Transverse colon (tissue), 4 donors: ENCODE results near the gene FAM3C. TPM values are rescaled to one million over a fixed set of nuclear protein-coding genes. Genes with fewer than 3 reads are reported as not detected.
A peak's percentile ranks its signal among the peaks of the same experiment; 100 is the strongest.
"Not testable (repeated sequence)": the region's sequence is repeated elsewhere in the genome, so short reads cannot be mapped to it uniquely, and the experiment has no call there.

Experiments used
- DNase-seq: peaks from one replicate; pipeline ENCODE4 v3.0.0-alpha.2; 2019
- H3K27ac ChIP-seq, 4 donors: fragments of 200-600 bp; sonication (generic); 2 replicates each; pipeline ENCODE4 v1.5.1; 2016 to 2018; ENCODE audit warnings: inconsistent platforms in 4 of 4
- H3K27me3 ChIP-seq: fragments of 200-600 bp; sonication (generic); 2 replicates; pipeline ENCODE4 v1.5.1; 2017; ENCODE audit warnings: inconsistent platforms
- H3K36me3 ChIP-seq, 4 donors: fragments of 200-600 bp; sonication (generic); 2 replicates each; pipeline ENCODE4 v1.5.1; 2017 to 2019; ENCODE audit warnings: inconsistent platforms in 4 of 4
- H3K4me1 ChIP-seq, 4 donors: fragments of 200-600 bp; sonication (generic); 2 replicates each; pipeline ENCODE4 v1.5.1; 2017 to 2020; ENCODE audit warnings: inconsistent platforms in 4 of 4
- H3K4me3 ChIP-seq, 4 donors: fragments of 200-600 bp; sonication (generic); 1 replicate in 1 of 4; 2 replicates in 3 of 4; pipeline versions ENCODE4 v1.5.1 to v1.6.1; 2017 to 2019; ENCODE audit warnings: inconsistent platforms in 4 of 4
- H3K9me3 ChIP-seq, 2 donors: fragments of 200-600 bp; sonication (generic); 2 replicates each; pipeline ENCODE4 v1.5.1; 2017 to 2019; ENCODE audit warnings: inconsistent platforms in 2 of 2
- CTCF ChIP-seq, 5 experiments: fragments of 200-600 bp in 3 of 5; fragments of 450-650 bp in 2 of 5; sonication (generic) in 3 of 5; IDR thresholded peaks; 1 replicate in 2 of 5; 2 replicates in 3 of 5; pipeline ENCODE4 v1.5.1; 2016 to 2017; ENCODE audit warnings: antibody characterized with exemption in 5 of 5, inconsistent platforms in 3 of 5, mild to moderate bottlenecking in 2 of 5, moderate library complexity in 1 of 5
- EP300 ChIP-seq: sonication (generic); formaldehyde crosslinking; IDR thresholded peaks from one replicate; pipeline ENCODE4 v1.6.1; 2017; ENCODE audit warnings: antibody characterized with exemption, low read depth
- POLR2A ChIP-seq: fragments of 450-650 bp; IDR thresholded peaks from one replicate; pipeline ENCODE4 v1.6.1; 2016; ENCODE audit warnings: antibody characterized with exemption, mild to moderate bottlenecking, moderate library complexity
- POLR2AphosphoS5 ChIP-seq, 3 donors: sonication (generic); formaldehyde crosslinking; IDR thresholded peaks; one replicate each; pipeline ENCODE4 v1.6.1; 2016; ENCODE audit warnings: antibody characterized with exemption in 3 of 3
- WGBS, 2 donors: methylation state at CpG; one replicate each; pipeline ENCODE4 v1.1.5; 2018; ENCODE audit warnings: low coverage in 1 of 2; 5-methylcytosine and 5-hydroxymethylcytosine counted together
- in situ Hi-C, 4 donors: fragments of 200-750 bp; cut with MboI; loops; one replicate each; pipeline versions ENCODE4 v1.15.0 to v1.15.1; 2017; ENCODE audit warnings: low sequenced_read_pairs in 3 of 4, low pct_ligation_motif_present in 1 of 4, low pct_unique_long_range_greater_than_20kb in 1 of 4
- intact Hi-C: fragments of 100-400 bp; cut with DNase I; formaldehyde crosslinking; loops from one replicate; pipeline ENCODE4 v1.15.1; 2023; ENCODE audit warnings: low total_unique reads
- total RNA-seq, 4 donors: library from RNA; depleted of rRNA; stranded (reverse); fragments of >200 nt; gene quantifications; one replicate each; pipeline ENCODE4 v1.1.0, GENCODE V29; 2016

The FAM3C gene
- total RNA-seq, 4 donors from 2014 or later, result 9.0 to 48.9 (median 33.6) TPM

DNA sequence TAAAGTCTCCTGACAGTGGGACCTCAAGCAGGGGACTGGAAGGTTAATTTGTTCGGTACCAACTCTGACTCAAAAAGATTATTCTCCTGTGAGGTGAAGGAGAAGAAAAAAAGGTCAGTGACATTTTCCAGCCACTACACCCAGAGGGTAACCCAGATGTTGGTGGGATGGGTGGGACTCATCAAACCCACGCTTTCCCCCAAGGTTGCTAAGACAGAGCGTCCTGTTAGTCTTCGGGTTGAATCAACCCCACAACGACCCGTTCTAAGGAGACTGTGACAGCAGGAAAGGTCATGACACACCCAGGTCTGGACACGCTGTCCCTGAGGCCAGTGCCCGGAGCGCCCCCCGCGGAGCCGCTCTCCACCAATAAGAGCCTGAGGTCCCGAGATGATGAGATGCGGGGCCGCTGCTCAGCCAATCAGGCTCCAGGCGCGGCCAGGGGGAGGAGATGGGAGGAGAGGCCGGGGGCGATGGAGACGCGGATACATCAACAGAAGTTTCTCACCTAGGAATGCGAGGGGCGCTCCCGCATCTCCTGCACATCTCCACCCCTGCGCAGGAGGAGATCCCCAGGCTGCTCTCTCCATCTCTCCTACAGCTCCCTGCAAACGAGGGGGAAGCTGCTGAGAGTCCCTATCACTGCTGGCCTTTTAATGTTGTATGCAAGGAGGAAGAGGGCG is 67.5 kb downstream of the FAM3C start, which contains the start of gene WNT16:
WNT16 (plus strand) TSS at position 493 of the 683 bp plus-strand sequence. CDS start 293 bp downstream, outside the sequence.
- 45 to 69% methylated on average over 3 to 27 of the region's 27 CpGs for WGBS, 2 donors
- in situ Hi-C loops (no loop called here), intact Hi-C loops (no loop called here)
- no peak for TF ChIP-seq CTCF (IDR thresholded peaks at IDR 0.05)
- no peak for TF ChIP-seq POLR2AphosphoS5 (IDR thresholded peaks at IDR 0.05)
- TF ChIP-seq EP300, result no peak
- TF ChIP-seq POLR2A, result no peak
- DNase-seq, result no peak
- H3K27me3 ChIP-seq, result peaks cover 58% of the 10 kb centered on the region
- H3K4me1 ChIP-seq, result peaks cover 6 to 22% (median 17%) of the 10 kb centered on the region in 4 donors
- no peak within 1 kb of the TSS for H3K27ac ChIP-seq
- peak within 1 kb of the TSS; percentile 10 to 52 (median 25) for H3K4me3 ChIP-seq
- no peaks in the 10 kb centered on the region for H3K9me3 ChIP-seq
- no peaks in the 10 kb centered on the region for H3K36me3 ChIP-seq

GRCh38 chr7:121327671-121328070 is 68.4 kb downstream of the FAM3C start:
- intact Hi-C loops, result no loop called here
- Histone ChIP-seq H3K4me3 (no peak overlapping the region), H3K27ac (no peak overlapping the region), H3K4me1 (peaks cover 6 to 22% (median 17%) of the 10 kb centered on the region in 4 donors), H3K27me3 (peaks cover 48% of the 10 kb centered on the region), H3K36me3 (no peaks in the 10 kb centered on the region), H3K9me3 (no peaks in the 10 kb centered on the region)
- TF ChIP-seq CTCF (IDR thresholded peaks at IDR 0.05) (no peak), POLR2A (no peak), POLR2AphosphoS5 (IDR thresholded peaks at IDR 0.05) (no peak)
- WGBS, 2 donors, result 32 to 55% methylated on average over 4 to 5 of the region's 5 CpGs
- no peak for DNase-seq
- in situ Hi-C loops, result no loop called here

- TF ChIP-seq POLR2AphosphoS5 (IDR thresholded peaks at IDR 0.05), result no peak
- TF ChIP-seq EP300, result no peak
- no peak for TF ChIP-seq CTCF (IDR thresholded peaks at IDR 0.05)
- TF ChIP-seq POLR2A, result no peak
- H3K27ac ChIP-seq, result no peak overlapping the region
- no peak overlapping the region for H3K4me3 ChIP-seq
- H3K4me1 ChIP-seq, result peaks cover 0 to 2% (median 0%) of the 10 kb centered on the region in 4 donors
- no peaks in the 10 kb centered on the region for H3K9me3 ChIP-seq
- in situ Hi-C loops (no loop called here), intact Hi-C loops (no loop called here)
- peaks cover 10% of the 10 kb centered on the region for H3K27me3 ChIP-seq
- H3K36me3 ChIP-seq, result no peaks in the 10 kb centered on the region
- 72 to 73% methylated on average over 2 to 5 of the region's 5 CpGs for WGBS, 2 donors
- no peak for DNase-seq
These were observed 72.4 kb downstream of the FAM3C start for GRCh38 chr7:121323515-121324302.

- 29 to 43% methylated on average over 3 of the region's 3 CpGs for WGBS, 2 donors
These were observed 73.6 kb downstream of the FAM3C start for GRCh38 chr7:121322460-121322859.

GRCh38 chr7:121315170-121315569 is 80.9 kb downstream of the FAM3C start:
- H3K4me1 ChIP-seq, result peaks cover 0 to 16% (median 0%) of the 10 kb centered on the region in 4 donors
- in situ Hi-C loops, result not testable (repeated sequence)
- WGBS, 2 donors, result 90% methylated on average over 2 to 3 of the region's 3 CpGs

More at GRCh38 chr7:121322460-121322859, 73.6 kb downstream of the FAM3C start:
- Histone ChIP-seq H3K27me3 (no peaks in the 10 kb centered on the region), H3K4me1 (no peaks in the 10 kb centered on the region), H3K27ac (no peak overlapping the region), H3K36me3 (no peaks in the 10 kb centered on the region), H3K4me3 (no peak overlapping the region), H3K9me3 (no peaks in the 10 kb centered on the region)
- DNase-seq, result no peak
- intact Hi-C loops, result no loop called here
- TF ChIP-seq CTCF (IDR thresholded peaks at IDR 0.05) (no peak), EP300 (no peak), POLR2AphosphoS5 (IDR thresholded peaks at IDR 0.05) (no peak), POLR2A (no peak)
- in situ Hi-C loops, result no loop called here

More at GRCh38 chr7:121315170-121315569, 80.9 kb downstream of the FAM3C start:
- H3K27ac ChIP-seq, DNase-seq, H3K9me3 ChIP-seq, H3K27me3 ChIP-seq, intact Hi-C loops, H3K36me3 ChIP-seq, H3K4me3 ChIP-seq: not testable (repeated sequence)
